Endothelial cell of umbilical vein (primary cell): ENCODE measurements around the gene ARHGAP15. TPM values are rescaled to one million over a fixed set of nuclear protein-coding genes. Genes with fewer than 3 reads are reported as not detected.

Experiments
- BruUV-seq: library from RNA; stranded (reverse); fragments of 400-500 nt; replicated peaks from 2 replicates; lab custom pipeline; 2021; lab: Mats Ljungman, UMichigan
- CTCF ChIA-PET: fragments of 300-600, 350-600 bp; sonication (Branson Sonifier 250); formaldehyde crosslinking; loops from one replicate; lab custom pipeline; 2021; ENCODE audit warnings: antibody characterized with exemption, inconsistent platforms; lab: Charles Lee
- POLR2A ChIA-PET: fragments of 300-600, 350-600 bp; sonication (Branson Sonifier 250); formaldehyde crosslinking; loops from one replicate; lab custom pipeline; 2021; ENCODE audit warnings: antibody characterized with exemption, inconsistent platforms; lab: Charles Lee
- DNase-seq: peaks from one replicate; pipeline ENCODE4 v3.0.0-alpha.2; 2011; ENCODE audit warnings: low read depth, low spot score
- FAIRE-seq: peaks from 2 replicates; lab custom pipeline; 2011; peaks lifted over from hg19 to GRCh38; lab: Jason Lieb, UNC
- H2AFZ ChIP-seq: 2 replicates; pipeline ENCODE4 v1.6.0; 2012; ENCODE audit warnings: low read depth, low read length, control low read depth, inconsistent platforms
- H3K27ac ChIP-seq: 2 replicates; pipeline ENCODE4 v1.5.1; 2011; ENCODE audit warnings: low read depth, mild to moderate bottlenecking, control low read depth, low read length, moderate library complexity; ENCODE audit not compliant: insufficient read depth
- H3K27me3 ChIP-seq, 2 experiments: 2 replicates each; pipeline versions ENCODE4 v1.6.0 to v1.6.1; 2011; ENCODE audit warnings: low read length in 2 of 2, mixed read lengths in 1 of 2; ENCODE audit not compliant: control insufficient read depth in 2 of 2, insufficient read depth in 2 of 2
- H3K36me3 ChIP-seq, 2 experiments: 2 replicates in 1 of 2; 3 replicates in 1 of 2; pipeline ENCODE4 v1.5.1; 2011; ENCODE audit warnings: low read length in 2 of 2, mild to moderate bottlenecking in 1 of 2, moderate library complexity in 1 of 2; ENCODE audit not compliant: control insufficient read depth in 2 of 2, insufficient read depth in 2 of 2; ENCODE audit errors: extremely low read depth in 1 of 2
- H3K4me1 ChIP-seq: 3 replicates; pipeline ENCODE4 v1.5.1; 2011; ENCODE audit warnings: mild to moderate bottlenecking, low read length; ENCODE audit not compliant: control insufficient read depth, insufficient read depth; ENCODE audit errors: extremely low read depth
- H3K4me2 ChIP-seq: 2 replicates; pipeline ENCODE4 v1.6.1; 2011; ENCODE audit warnings: low read length, control low read depth, mixed read lengths; ENCODE audit not compliant: insufficient read depth
- H3K4me3 ChIP-seq, 3 experiments: fragments of 200-600 bp in 1 of 3; sonication (generic), shearing (Covaris generic) in 1 of 3; replicated peaks in 1 of 3; 2 replicates each; pipeline ENCODE4 v1.5.1; 2011 to 2016; ENCODE audit warnings: control low read depth in 3 of 3, low read length in 3 of 3, mild to moderate bottlenecking in 2 of 3, inconsistent platforms in 1 of 3, low read depth in 1 of 3, moderate library complexity in 1 of 3; ENCODE audit not compliant: insufficient read depth in 1 of 3
- H3K79me2 ChIP-seq: 2 replicates; pipeline ENCODE4 v1.6.0; 2012; ENCODE audit warnings: low read length, inconsistent platforms; ENCODE audit not compliant: control insufficient read depth, insufficient read depth
- H3K9ac ChIP-seq: replicated peaks from 2 replicates; pipeline ENCODE3; 2011; ENCODE audit warnings: low read length, control low read depth; ENCODE audit not compliant: insufficient read depth; ENCODE audit errors: extremely low read depth
- H3K9me1 ChIP-seq: replicated peaks from 3 replicates; pipeline ENCODE4 v1.6.0; 2011; ENCODE audit warnings: mild to moderate bottlenecking, low read length; ENCODE audit not compliant: control insufficient read depth, insufficient read depth; ENCODE audit errors: extremely low read depth
- H3K9me3 ChIP-seq: replicated peaks from 2 replicates; pipeline ENCODE4 v1.5.1; 2012; ENCODE audit warnings: low read length, inconsistent platforms; ENCODE audit not compliant: control insufficient read depth, insufficient read depth
- H4K20me1 ChIP-seq: replicated peaks from 2 replicates; pipeline ENCODE3; 2011; ENCODE audit warnings: mild to moderate bottlenecking, low read length; ENCODE audit not compliant: control insufficient read depth, insufficient read depth; ENCODE audit errors: extremely low read depth
- EZH2 ChIP-seq: IDR thresholded peaks from 2 replicates; pipeline ENCODE4 v1.6.1; 2012; ENCODE audit warnings: borderline replicate concordance, low read depth, mild to moderate bottlenecking, moderate library complexity, low read length, inconsistent platforms; ENCODE audit not compliant: severe bottlenecking
- FOS ChIP-seq: IDR thresholded peaks from 2 replicates; pipeline ENCODE4 v1.6.1; 2011; ENCODE audit warnings: mild to moderate bottlenecking, low read length, moderate library complexity, borderline replicate concordance; ENCODE audit not compliant: insufficient read depth
- GATA2 ChIP-seq: IDR thresholded peaks from 2 replicates; pipeline ENCODE4 v1.7.0; 2011; ENCODE audit warnings: low read depth, mild to moderate bottlenecking, moderate library complexity, mixed read lengths, low read length; ENCODE audit not compliant: insufficient read length, insufficient read depth
- JUN ChIP-seq: IDR thresholded peaks from 2 replicates; pipeline ENCODE4 v1.6.1; 2011; ENCODE audit warnings: borderline replicate concordance, low read depth; ENCODE audit not compliant: insufficient read length, insufficient read depth
- MAX ChIP-seq: IDR thresholded peaks from 2 replicates; pipeline ENCODE4 v1.6.1; 2011; ENCODE audit not compliant: insufficient read depth, insufficient read length
- MYC ChIP-seq: IDR thresholded peaks from one replicate; pipeline ENCODE4 v1.6.1; 2011; ENCODE audit warnings: mild to moderate bottlenecking, low read depth, low read length
- POLR2A ChIP-seq: IDR thresholded peaks from 2 replicates; pipeline ENCODE4 v1.6.1; 2012; ENCODE audit warnings: low read depth, mild to moderate bottlenecking, control low read depth, low read length
- POLR2AphosphoS5 ChIP-seq: IDR thresholded peaks from 2 replicates; pipeline ENCODE4 v1.6.1; 2012; ENCODE audit warnings: low read depth, mild to moderate bottlenecking, control low read depth, low read length, moderate library complexity; ENCODE audit not compliant: insufficient read depth
- dilution Hi-C: fragments of 300-500 bp; cut with MboI; formaldehyde crosslinking; loops from one replicate; pipeline ENCODE4 v1.15.0; 2019; ENCODE audit warnings: low sequenced_read_pairs; ENCODE audit not compliant: extremely low pct_ligation_motif_present
- intact Hi-C: fragments of 100-400 bp; cut with micrococcal nuclease; formaldehyde crosslinking; loops from one replicate; pipeline ENCODE4 v1.10.0; 2022
- polyA plus RNA-seq, 4 experiments: library from polyadenylated mRNA; depleted of rRNA in 3 of 4; stranded (reverse) in 3 of 4; unstranded in 1 of 4; fragments of >200 nt; gene quantifications; 2 replicates each; pipeline versions ENCODE4 v1.2.1 to v1.2.3, GENCODE V29; 2011 to 2012; ENCODE audit warnings: missing spikeins in 1 of 4
- total RNA-seq: library from RNA; stranded (reverse); gene quantifications from 2 replicates; pipeline ENCODE4 v1.2.3, GENCODE V29; 2021
- TF ChIP-seq, protein P1 (sequence below), 2 donors: IDR thresholded peaks; 1 replicate in 1 of 2; 2 replicates in 1 of 2; pipeline ENCODE4 v1.5.1; 2011; ENCODE audit warnings: low read length in 2 of 2, mild to moderate bottlenecking in 2 of 2, moderate library complexity in 2 of 2, control low read depth in 1 of 2, inconsistent platforms in 1 of 2, low read depth in 1 of 2; ENCODE audit not compliant: insufficient read depth in 1 of 2; ENCODE audit errors: extremely low read depth in 1 of 2

ARHGAP15 gene
- total and polyA plus RNA-seq, 2 donors (not counting 3 experiments of a cell fraction or from before 2014, with no cell fraction given) = not detected

GRCh38 chr2:143085125-143085784 is 44.0 kb upstream of the ARHGAP15 start:
- H3K9me3 ChIP-seq = no peaks in the 10 kb centered on the region
- no peak overlapping the region for H3K27ac ChIP-seq
- no peaks in the 10 kb centered on the region for H3K79me2 ChIP-seq
- no peak for DNase-seq
- no peak overlapping the region for H3K4me3 ChIP-seq
- no peak overlapping the region for H3K4me2 ChIP-seq
- H3K27me3 ChIP-seq = peaks cover 0 to 2% of the 10 kb centered on the region in 2 experiments
- H2AFZ ChIP-seq = no peak overlapping the region
- no peaks in the 10 kb centered on the region for H3K9me1 ChIP-seq
- dilution Hi-C loops = no loop called here
- POLR2A ChIA-PET = no interaction called here
- H3K36me3 ChIP-seq = no peaks in the 10 kb centered on the region
- H3K9ac ChIP-seq = no peak overlapping the region
- TF ChIP-seq FOS (no peak), GATA2 (no peak), POLR2A (no peak), JUN (no peak)
- CTCF ChIA-PET = interaction anchor here (1.0 to 1.3 kb wide), 3 partner anchors 12 to 51 kb away, joined by 3 to 7 read pairs (median 3); no protein-coding TSS in a partner anchor
- BruUV-seq = no TSS peak
- H3K4me1 ChIP-seq = peaks cover 9% of the 10 kb centered on the region
- H4K20me1 ChIP-seq = no peaks in the 10 kb centered on the region
- intact Hi-C loops = no loop called here
- FAIRE-seq = no peak

DNA sequence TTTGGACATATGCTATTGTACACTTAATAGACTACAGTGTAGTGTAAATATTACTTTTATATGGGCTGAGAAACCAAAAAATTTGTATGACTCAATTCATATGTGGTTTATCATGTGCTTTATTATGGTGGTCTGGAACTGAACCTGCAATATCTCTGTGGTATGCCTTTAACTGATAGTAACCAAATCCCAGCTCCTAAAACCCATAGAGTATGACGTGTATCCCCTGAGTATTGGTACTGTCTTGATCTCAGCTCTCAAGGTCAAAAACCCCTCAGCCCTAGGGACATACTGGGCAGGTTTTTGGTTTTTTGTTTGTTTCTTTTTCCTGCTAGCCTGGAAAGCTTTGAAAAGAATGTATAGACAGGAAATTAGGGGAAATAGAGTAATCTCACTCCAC is 42.2 kb upstream of the ARHGAP15 start:
- Histone ChIP-seq H3K9me3 (no peaks in the 10 kb centered on the region), H3K9ac (no peak overlapping the region), H2AFZ (no peak overlapping the region), H3K27ac (no peak overlapping the region), H3K4me3 (no peak overlapping the region), H3K79me2 (no peaks in the 10 kb centered on the region), H3K27me3 (peaks cover 0 to 2% of the 10 kb centered on the region in 2 experiments), H3K4me1 (peaks cover 9% of the 10 kb centered on the region), H3K4me2 (no peak overlapping the region), H4K20me1 (no peaks in the 10 kb centered on the region), H3K9me1 (no peaks in the 10 kb centered on the region), H3K36me3 (no peaks in the 10 kb centered on the region)
- ChIA-PET POLR2A (no interaction called here), CTCF (interaction anchor here (1.2 to 1.9 kb wide), 2 partner anchors 24 to 53 kb away, joined by 3 to 10 read pairs; no protein-coding TSS in a partner anchor)
- TF ChIP-seq POLR2A (no peak), GATA2 (no peak), POLR2AphosphoS5 (no peak), MYC (no peak), JUN (no peak), MAX (no peak), EZH2 (no peak), FOS (no peak)
- TF ChIP-seq, protein P1, sequence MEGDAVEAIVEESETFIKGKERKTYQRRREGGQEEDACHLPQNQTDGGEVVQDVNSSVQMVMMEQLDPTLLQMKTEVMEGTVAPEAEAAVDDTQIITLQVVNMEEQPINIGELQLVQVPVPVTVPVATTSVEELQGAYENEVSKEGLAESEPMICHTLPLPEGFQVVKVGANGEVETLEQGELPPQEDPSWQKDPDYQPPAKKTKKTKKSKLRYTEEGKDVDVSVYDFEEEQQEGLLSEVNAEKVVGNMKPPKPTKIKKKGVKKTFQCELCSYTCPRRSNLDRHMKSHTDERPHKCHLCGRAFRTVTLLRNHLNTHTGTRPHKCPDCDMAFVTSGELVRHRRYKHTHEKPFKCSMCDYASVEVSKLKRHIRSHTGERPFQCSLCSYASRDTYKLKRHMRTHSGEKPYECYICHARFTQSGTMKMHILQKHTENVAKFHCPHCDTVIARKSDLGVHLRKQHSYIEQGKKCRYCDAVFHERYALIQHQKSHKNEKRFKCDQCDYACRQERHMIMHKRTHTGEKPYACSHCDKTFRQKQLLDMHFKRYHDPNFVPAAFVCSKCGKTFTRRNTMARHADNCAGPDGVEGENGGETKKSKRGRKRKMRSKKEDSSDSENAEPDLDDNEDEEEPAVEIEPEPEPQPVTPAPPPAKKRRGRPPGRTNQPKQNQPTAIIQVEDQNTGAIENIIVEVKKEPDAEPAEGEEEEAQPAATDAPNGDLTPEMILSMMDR (IDR thresholded peaks at IDR 0.05; ENCODE audit: extremely low read depth in 1 of 2, insufficient read depth in 1 of 2, low read depth in 1 of 2, low read length in 2 of 2) = no peak
- dilution Hi-C loops = no loop called here
- intact Hi-C loops = no loop called here
- no peak for FAIRE-seq
- no TSS peak for BruUV-seq
- DNase-seq = no peak
